Suprapubic skin (tissue), 3 donors: ENCODE results near the gene SH3BP5.

Experiments used
- EP300 ChIP-seq: sonication (generic); formaldehyde crosslinking; IDR thresholded peaks from one replicate; pipeline ENCODE4 v1.6.1; 2017; ENCODE audit warnings: antibody characterized with exemption
- POLR2A ChIP-seq, 2 donors: fragments of 450-650 bp; IDR thresholded peaks; one replicate each; pipeline ENCODE4 v1.6.1; 2017; ENCODE audit warnings: antibody characterized with exemption in 2 of 2, mild to moderate bottlenecking in 2 of 2, moderate library complexity in 2 of 2
- TF ChIP-seq, protein P1 (sequence below), 2 donors: fragments of 200-600 bp in 1 of 2; fragments of 450-650 bp in 1 of 2; sonication (generic) in 1 of 2; IDR thresholded peaks; one replicate each; pipeline ENCODE4 v1.5.1; 2016 to 2019; ENCODE audit warnings: antibody characterized with exemption in 2 of 2, mild to moderate bottlenecking in 1 of 2, moderate library complexity in 1 of 2

DNA sequence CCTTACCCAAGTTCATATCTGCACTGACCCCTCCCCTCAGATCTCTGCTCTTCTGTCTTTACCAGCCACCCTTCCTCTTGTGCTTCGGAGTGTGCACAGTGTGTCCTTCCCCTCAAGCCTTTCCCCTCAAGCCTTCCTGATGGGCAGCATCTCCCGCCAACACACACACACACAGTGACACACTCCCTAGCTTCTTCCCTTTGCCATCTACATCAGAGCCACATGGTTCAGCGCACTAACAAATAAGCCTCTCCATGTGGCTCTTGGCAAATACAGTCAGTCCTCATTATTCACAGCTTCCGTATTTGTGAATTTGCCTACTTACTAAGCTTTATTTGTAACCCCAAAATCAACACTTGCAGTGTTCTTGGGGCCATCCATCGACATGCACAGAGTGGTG lies 37.5 kb downstream of the SH3BP5 start:
- TF ChIP-seq, protein P1, sequence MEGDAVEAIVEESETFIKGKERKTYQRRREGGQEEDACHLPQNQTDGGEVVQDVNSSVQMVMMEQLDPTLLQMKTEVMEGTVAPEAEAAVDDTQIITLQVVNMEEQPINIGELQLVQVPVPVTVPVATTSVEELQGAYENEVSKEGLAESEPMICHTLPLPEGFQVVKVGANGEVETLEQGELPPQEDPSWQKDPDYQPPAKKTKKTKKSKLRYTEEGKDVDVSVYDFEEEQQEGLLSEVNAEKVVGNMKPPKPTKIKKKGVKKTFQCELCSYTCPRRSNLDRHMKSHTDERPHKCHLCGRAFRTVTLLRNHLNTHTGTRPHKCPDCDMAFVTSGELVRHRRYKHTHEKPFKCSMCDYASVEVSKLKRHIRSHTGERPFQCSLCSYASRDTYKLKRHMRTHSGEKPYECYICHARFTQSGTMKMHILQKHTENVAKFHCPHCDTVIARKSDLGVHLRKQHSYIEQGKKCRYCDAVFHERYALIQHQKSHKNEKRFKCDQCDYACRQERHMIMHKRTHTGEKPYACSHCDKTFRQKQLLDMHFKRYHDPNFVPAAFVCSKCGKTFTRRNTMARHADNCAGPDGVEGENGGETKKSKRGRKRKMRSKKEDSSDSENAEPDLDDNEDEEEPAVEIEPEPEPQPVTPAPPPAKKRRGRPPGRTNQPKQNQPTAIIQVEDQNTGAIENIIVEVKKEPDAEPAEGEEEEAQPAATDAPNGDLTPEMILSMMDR (IDR thresholded peaks at IDR 0.05) = no peak
- TF ChIP-seq EP300 = no peak
- no peak for TF ChIP-seq POLR2A (IDR thresholded peaks at IDR 0.05)
